Tibial artery (tissue), 4 donors: ENCODE data around the gene SETBP1.

Experiments used
- DNase-seq, 2 donors: peaks; one replicate each; pipeline ENCODE4 v3.0.0-alpha.2; 2019
- H3K27ac ChIP-seq, 2 donors: fragments of 200-600 bp; sonication (generic) in 1 of 2; 1 replicate in 1 of 2; 2 replicates in 1 of 2; pipeline ENCODE4 v1.5.1; 2018 to 2019; ENCODE audit warnings: mild to moderate bottlenecking in 1 of 2
- H3K27me3 ChIP-seq, 2 donors: fragments of 200-600 bp; sonication (generic) in 1 of 2; one replicate each; pipeline versions ENCODE4 v1.5.1 to v1.6.0; 2016 to 2019
- H3K36me3 ChIP-seq, 3 donors: fragments of 200-600 bp; sonication (generic) in 2 of 3; one replicate each; pipeline ENCODE4 v1.5.1; 2016 to 2019; ENCODE audit warnings: mild to moderate bottlenecking in 2 of 3
- H3K4me1 ChIP-seq, 4 donors: fragments of 200-600 bp; sonication (generic) in 2 of 4; 1 replicate in 3 of 4; 2 replicates in 1 of 4; pipeline ENCODE4 v1.5.1; 2016 to 2019
- H3K4me3 ChIP-seq, 2 donors: fragments of 200-600 bp; sonication (generic) in 1 of 2; 1 replicate in 1 of 2; 2 replicates in 1 of 2; pipeline ENCODE4 v1.5.1; 2018 to 2019; ENCODE audit warnings: mild to moderate bottlenecking in 2 of 2
- H3K9me3 ChIP-seq, 3 donors: fragments of 200-600 bp; sonication (generic) in 1 of 3; one replicate each; pipeline ENCODE4 v1.5.1; 2016 to 2019
- intact Hi-C: fragments of 100-400 bp; cut with DNase I; formaldehyde crosslinking; loops from one replicate; pipeline ENCODE4 v1.15.0; 2023; ENCODE audit warnings: low total_unique reads
- TF ChIP-seq, protein P1 (sequence below), 2 experiments: fragments of 200-600 bp in 1 of 2; fragments of 450-650 bp in 1 of 2; IDR thresholded peaks; one replicate each; pipeline ENCODE4 v1.5.1; 2017 to 2019; ENCODE audit warnings: antibody characterized with exemption in 2 of 2, mild to moderate bottlenecking in 1 of 2, moderate library complexity in 1 of 2

The SETBP1 gene

GRCh38 chr18:45102863-45103262, 422.2 kb downstream of the SETBP1 start:
- no peak for DNase-seq
- H3K4me3 ChIP-seq: no peak overlapping the region
- no peaks in the 10 kb centered on the region for H3K36me3 ChIP-seq
- intact Hi-C loops: no loop called here
- no peaks in the 10 kb centered on the region for H3K27me3 ChIP-seq
- H3K27ac ChIP-seq: no peak overlapping the region
- TF ChIP-seq, protein P1, sequence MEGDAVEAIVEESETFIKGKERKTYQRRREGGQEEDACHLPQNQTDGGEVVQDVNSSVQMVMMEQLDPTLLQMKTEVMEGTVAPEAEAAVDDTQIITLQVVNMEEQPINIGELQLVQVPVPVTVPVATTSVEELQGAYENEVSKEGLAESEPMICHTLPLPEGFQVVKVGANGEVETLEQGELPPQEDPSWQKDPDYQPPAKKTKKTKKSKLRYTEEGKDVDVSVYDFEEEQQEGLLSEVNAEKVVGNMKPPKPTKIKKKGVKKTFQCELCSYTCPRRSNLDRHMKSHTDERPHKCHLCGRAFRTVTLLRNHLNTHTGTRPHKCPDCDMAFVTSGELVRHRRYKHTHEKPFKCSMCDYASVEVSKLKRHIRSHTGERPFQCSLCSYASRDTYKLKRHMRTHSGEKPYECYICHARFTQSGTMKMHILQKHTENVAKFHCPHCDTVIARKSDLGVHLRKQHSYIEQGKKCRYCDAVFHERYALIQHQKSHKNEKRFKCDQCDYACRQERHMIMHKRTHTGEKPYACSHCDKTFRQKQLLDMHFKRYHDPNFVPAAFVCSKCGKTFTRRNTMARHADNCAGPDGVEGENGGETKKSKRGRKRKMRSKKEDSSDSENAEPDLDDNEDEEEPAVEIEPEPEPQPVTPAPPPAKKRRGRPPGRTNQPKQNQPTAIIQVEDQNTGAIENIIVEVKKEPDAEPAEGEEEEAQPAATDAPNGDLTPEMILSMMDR (IDR thresholded peaks at IDR 0.05): no peak
- H3K4me1 ChIP-seq: peaks cover 0 to 8% (median 0%) of the 10 kb centered on the region in 4 donors
- no peaks in the 10 kb centered on the region for H3K9me3 ChIP-seq

DNA sequence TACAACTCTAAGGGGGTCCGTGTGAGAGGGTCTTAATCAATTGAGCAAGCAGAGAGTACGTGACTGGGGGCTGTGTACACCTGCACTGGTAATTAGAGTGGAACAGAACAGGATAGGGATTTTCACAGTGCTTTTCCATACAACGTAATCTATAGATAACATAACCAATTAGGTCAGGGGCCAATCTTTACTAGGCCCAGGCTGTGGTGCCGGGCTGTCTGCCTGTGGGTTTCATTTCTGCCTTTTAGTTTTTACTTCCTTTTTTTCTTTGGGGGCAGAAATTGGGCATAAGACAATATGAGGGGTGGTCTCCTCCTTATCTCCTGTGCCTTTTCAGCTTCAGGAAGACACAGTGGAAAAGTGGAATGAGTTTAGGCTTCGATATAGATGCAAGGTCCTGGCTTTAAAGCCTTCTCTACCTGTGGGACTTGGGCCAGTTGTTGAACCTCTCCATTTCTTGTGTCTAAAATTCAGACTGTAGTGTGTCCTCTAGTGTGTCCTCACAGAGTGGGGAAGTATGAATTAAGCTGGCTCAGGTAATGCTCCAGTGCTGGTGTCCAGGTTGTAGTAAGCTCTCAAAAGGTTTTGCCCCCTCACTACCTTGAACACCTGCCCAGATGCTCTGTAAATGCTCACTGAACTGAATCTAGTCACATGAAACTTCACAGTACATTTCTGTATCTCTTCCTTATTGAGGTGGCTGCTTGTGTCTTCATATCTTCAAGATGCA, 422.8 kb downstream of the SETBP1 start:
- Histone ChIP-seq H3K9me3 (no peaks in the 10 kb centered on the region), H3K27ac (no peak overlapping the region), H3K36me3 (no peaks in the 10 kb centered on the region), H3K4me3 (no peak overlapping the region), H3K4me1 (peaks cover 0 to 8% (median 0%) of the 10 kb centered on the region in 4 donors), H3K27me3 (no peaks in the 10 kb centered on the region)
- DNase-seq: no peak
- intact Hi-C loops: no loop called here
- TF ChIP-seq, protein P1 (IDR thresholded peaks at IDR 0.05): no peak

GRCh38 chr18:45104049-45104395, 423.3 kb downstream of the SETBP1 start:
- intact Hi-C loops: no loop called here
- Histone ChIP-seq H3K9me3 (no peaks in the 10 kb centered on the region), H3K4me1 (peaks cover 0 to 8% (median 0%) of the 10 kb centered on the region in 4 donors), H3K27ac (no peak overlapping the region), H3K4me3 (no peak overlapping the region), H3K36me3 (no peaks in the 10 kb centered on the region), H3K27me3 (no peaks in the 10 kb centered on the region)
- DNase-seq: no peak
- TF ChIP-seq, protein P1 (IDR thresholded peaks at IDR 0.05): no peak

DNA sequence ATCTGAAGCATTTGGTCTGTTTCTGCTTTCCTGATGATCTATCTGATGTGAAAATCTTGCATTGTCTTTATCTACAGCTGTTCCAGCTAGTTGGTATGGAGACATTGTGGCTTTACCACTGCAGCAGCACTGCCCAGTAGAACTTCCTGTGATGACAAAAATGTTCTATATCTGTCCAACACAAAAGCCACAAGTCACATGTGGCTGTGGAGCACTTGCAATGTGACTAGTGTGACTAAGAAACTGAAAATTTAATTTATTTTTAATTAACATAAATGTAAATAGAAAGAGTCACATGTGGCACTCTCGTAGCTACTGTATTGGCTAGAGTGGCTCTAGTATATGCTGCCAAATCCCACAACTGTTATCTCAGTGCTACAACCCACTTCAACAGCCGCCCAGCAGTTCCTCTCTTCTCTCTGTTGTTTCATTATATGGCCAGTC, 425.7 kb downstream of the SETBP1 start:
- Histone ChIP-seq H3K27ac (no peak overlapping the region), H3K4me3 (no peak overlapping the region), H3K27me3 (no peaks in the 10 kb centered on the region), H3K4me1 (peaks cover 0 to 8% (median 0%) of the 10 kb centered on the region in 4 donors), H3K36me3 (no peaks in the 10 kb centered on the region), H3K9me3 (no peaks in the 10 kb centered on the region)
- DNase-seq: no peak
- TF ChIP-seq, protein P1 (IDR thresholded peaks at IDR 0.05): no peak
- intact Hi-C loops: no loop called here

GRCh38 chr18:45107425-45107824, 426.7 kb downstream of the SETBP1 start:
- Histone ChIP-seq H3K36me3 (no peaks in the 10 kb centered on the region), H3K4me1 (peaks cover 0 to 8% (median 0%) of the 10 kb centered on the region in 4 donors), H3K27me3 (no peaks in the 10 kb centered on the region), H3K9me3 (no peaks in the 10 kb centered on the region), H3K4me3 (no peak overlapping the region), H3K27ac (no peak overlapping the region)
- no peak for DNase-seq
- intact Hi-C loops: no loop called here
- TF ChIP-seq, protein P1 (IDR thresholded peaks at IDR 0.05): no peak
